Vagina (tissue), 2 donors: ENCODE data around the gene TGM1. TPM values are rescaled to one million over a fixed set of nuclear protein-coding genes. Genes with fewer than 3 reads are reported as not detected.

ENCODE experiments used
- DNase-seq, 2 donors: peaks; one replicate each; pipeline ENCODE4 v3.0.0-alpha.2; 2017; ENCODE audit errors: extremely low spot score in 2 of 2
- H3K27ac ChIP-seq: fragments of 200-600 bp; sonication (generic); one replicate; pipeline ENCODE4 v1.5.1; 2019
- H3K27me3 ChIP-seq: fragments of 200-600 bp; sonication (generic); one replicate; pipeline ENCODE4 v1.5.1; 2019
- H3K36me3 ChIP-seq, 2 donors: fragments of 200-600 bp; sonication (generic); one replicate each; pipeline ENCODE4 v1.5.1; 2017 to 2019
- H3K4me1 ChIP-seq: fragments of 200-600 bp; sonication (generic); one replicate; pipeline ENCODE4 v1.5.1; 2019
- H3K4me3 ChIP-seq, 2 donors: fragments of 200-600 bp; sonication (generic); 1 replicate in 1 of 2; 2 replicates in 1 of 2; pipeline ENCODE4 v1.5.1; 2016 to 2019
- H3K9me3 ChIP-seq: fragments of 200-600 bp; sonication (generic); one replicate; pipeline ENCODE4 v1.5.1; 2019
- POLR2A ChIP-seq, 2 donors: fragments of 450-650 bp; IDR thresholded peaks; one replicate each; pipeline ENCODE4 v1.6.1; 2017; ENCODE audit warnings: antibody characterized with exemption in 2 of 2, mild to moderate bottlenecking in 2 of 2, moderate library complexity in 2 of 2
- POLR2AphosphoS5 ChIP-seq, 2 donors: sonication (generic); formaldehyde crosslinking; IDR thresholded peaks; one replicate each; pipeline ENCODE4 v1.9.0; 2017; ENCODE audit warnings: antibody characterized with exemption in 2 of 2, mild to moderate bottlenecking in 2 of 2, low read depth in 1 of 2; ENCODE audit not compliant: insufficient read depth in 1 of 2
- intact Hi-C: fragments of 100-400 bp; cut with DNase I; formaldehyde crosslinking; loops from one replicate; pipeline ENCODE4 v1.15.1; 2023
- total RNA-seq: library from RNA; depleted of rRNA; stranded (reverse); fragments of >200 nt; gene quantifications from one replicate; pipeline ENCODE4 v1.2.3, GENCODE V29; 2016
- TF ChIP-seq, protein P1 (sequence below), 3 experiments: fragments of 450-650 bp in 2 of 3; fragments of 200-600 bp in 1 of 3; sonication (generic) in 1 of 3; IDR thresholded peaks; one replicate each; pipeline ENCODE4 v1.5.1; 2017 to 2019; ENCODE audit warnings: antibody characterized with exemption in 3 of 3, mild to moderate bottlenecking in 2 of 3, moderate library complexity in 2 of 3

TGM1 gene
- total RNA-seq, 1 donor from 2014 or later: 269 TPM

DNA sequence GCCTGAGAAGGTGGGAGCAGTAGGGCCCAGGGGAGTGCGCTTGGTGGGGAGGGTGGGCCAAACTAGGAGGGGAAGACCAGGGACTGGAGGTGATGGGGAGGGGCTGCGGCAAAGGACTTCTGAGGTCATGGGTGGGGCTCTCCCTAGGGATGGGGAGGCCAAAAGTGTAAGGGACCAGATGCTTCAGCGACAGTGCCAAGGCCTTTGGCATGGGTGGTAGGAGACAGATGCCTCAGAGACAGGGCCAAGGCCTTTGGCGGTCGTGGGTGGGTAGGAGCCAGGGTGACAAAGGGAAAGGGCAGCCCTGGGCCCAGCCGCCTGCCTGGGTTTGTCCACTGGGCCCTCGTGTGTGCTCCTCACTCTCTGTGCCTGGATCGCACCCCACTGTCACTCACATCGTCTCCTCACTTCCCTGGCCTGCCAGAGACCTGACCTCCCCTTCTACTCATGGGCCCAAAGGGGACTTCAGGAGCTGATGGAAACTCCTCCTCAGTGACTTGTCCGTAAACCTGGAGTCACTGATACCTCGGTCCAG is 21.6 kb upstream of the TGM1 start:
- no peak overlapping the region for H3K27ac ChIP-seq
- no peaks in the 10 kb centered on the region for H3K27me3 ChIP-seq
- intact Hi-C loops: no loop called here
- DNase-seq: no peak
- H3K9me3 ChIP-seq: no peaks in the 10 kb centered on the region
- H3K4me3 ChIP-seq: no peak overlapping the region
- H3K36me3 ChIP-seq: peaks cover 0 to under 1% of the 10 kb centered on the region in 2 donors
- TF ChIP-seq, protein P1, sequence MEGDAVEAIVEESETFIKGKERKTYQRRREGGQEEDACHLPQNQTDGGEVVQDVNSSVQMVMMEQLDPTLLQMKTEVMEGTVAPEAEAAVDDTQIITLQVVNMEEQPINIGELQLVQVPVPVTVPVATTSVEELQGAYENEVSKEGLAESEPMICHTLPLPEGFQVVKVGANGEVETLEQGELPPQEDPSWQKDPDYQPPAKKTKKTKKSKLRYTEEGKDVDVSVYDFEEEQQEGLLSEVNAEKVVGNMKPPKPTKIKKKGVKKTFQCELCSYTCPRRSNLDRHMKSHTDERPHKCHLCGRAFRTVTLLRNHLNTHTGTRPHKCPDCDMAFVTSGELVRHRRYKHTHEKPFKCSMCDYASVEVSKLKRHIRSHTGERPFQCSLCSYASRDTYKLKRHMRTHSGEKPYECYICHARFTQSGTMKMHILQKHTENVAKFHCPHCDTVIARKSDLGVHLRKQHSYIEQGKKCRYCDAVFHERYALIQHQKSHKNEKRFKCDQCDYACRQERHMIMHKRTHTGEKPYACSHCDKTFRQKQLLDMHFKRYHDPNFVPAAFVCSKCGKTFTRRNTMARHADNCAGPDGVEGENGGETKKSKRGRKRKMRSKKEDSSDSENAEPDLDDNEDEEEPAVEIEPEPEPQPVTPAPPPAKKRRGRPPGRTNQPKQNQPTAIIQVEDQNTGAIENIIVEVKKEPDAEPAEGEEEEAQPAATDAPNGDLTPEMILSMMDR (IDR thresholded peaks at IDR 0.05): no peak
- no peak for TF ChIP-seq POLR2AphosphoS5 (IDR thresholded peaks at IDR 0.05; ENCODE audit: insufficient read depth in 1 of 2, low read depth in 1 of 2)
- no peak for TF ChIP-seq POLR2A (IDR thresholded peaks at IDR 0.05)
- peaks cover 6% of the 10 kb centered on the region for H3K4me1 ChIP-seq

DNA sequence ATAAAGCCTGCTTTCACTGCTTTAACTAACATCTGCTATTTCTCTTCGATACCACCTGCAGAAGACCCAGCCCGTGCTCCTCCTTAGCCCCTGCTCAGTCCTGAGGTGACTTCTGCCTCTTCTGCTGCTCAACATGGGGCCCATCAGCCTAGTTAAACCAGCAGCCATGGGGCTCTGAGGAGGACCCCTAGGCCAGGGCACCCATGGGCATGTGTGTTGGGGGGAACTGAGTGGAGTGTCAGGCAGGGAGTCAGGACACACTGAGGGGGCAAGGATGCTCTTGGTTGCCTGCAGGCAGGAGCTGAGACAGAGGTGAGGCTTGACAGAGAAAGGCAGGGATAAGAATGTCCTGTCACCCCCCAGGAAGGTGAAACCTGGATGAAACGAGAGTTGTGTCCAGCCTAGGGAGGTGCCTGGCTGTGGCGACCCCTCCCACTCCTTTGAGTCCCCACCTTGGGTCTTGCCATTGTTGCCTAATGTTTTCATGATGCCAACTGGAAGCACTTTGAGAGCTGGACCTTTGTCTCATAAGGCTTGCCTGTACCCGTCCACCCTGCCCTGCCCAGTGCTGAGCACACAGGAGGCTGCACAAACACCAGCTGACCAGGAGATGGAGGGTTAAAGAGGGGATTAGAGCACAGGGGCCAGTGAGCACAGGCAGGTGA is 21.0 kb upstream of the TGM1 start:
- H3K4me1 ChIP-seq: peaks cover 11% of the 10 kb centered on the region
- no peaks in the 10 kb centered on the region for H3K27me3 ChIP-seq
- H3K36me3 ChIP-seq: no peaks in the 10 kb centered on the region
- intact Hi-C loops: no loop called here
- DNase-seq: no peak
- H3K9me3 ChIP-seq: no peaks in the 10 kb centered on the region
- TF ChIP-seq, protein P1 (IDR thresholded peaks at IDR 0.05): no peak
- no peak for TF ChIP-seq POLR2AphosphoS5 (IDR thresholded peaks at IDR 0.05; ENCODE audit: insufficient read depth in 1 of 2, low read depth in 1 of 2)
- TF ChIP-seq POLR2A (IDR thresholded peaks at IDR 0.05): no peak
- H3K27ac ChIP-seq: no peak overlapping the region
- H3K4me3 ChIP-seq: no peak overlapping the region

DNA sequence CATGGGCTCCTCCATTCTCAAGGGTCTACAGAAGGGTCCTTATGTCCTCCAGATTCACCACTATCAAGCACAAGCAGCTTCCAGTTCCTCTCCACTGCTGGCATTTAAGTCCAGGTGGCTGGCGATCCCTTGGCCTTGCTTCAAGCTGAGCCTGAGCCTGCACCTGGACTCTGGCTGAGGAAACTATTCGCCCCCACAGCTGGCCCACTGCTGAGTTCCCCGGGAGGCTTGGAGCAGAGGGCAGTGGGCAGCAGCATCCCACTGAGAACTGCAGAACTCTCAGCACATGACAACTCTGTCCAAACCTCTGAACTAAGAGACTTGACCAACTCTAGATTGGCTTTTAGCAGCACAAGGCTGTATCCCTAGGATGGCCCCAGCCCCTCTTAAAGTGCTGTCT is 19.8 kb upstream of the TGM1 start:
- intact Hi-C loops: no loop called here
- Histone ChIP-seq H3K27me3 (no peaks in the 10 kb centered on the region), H3K4me1 (peaks cover 13% of the 10 kb centered on the region), H3K27ac (no peak overlapping the region), H3K36me3 (no peaks in the 10 kb centered on the region), H3K9me3 (no peaks in the 10 kb centered on the region), H3K4me3 (no peak overlapping the region)
- no peak for DNase-seq
- no peak for TF ChIP-seq POLR2A (IDR thresholded peaks at IDR 0.05)

DNA sequence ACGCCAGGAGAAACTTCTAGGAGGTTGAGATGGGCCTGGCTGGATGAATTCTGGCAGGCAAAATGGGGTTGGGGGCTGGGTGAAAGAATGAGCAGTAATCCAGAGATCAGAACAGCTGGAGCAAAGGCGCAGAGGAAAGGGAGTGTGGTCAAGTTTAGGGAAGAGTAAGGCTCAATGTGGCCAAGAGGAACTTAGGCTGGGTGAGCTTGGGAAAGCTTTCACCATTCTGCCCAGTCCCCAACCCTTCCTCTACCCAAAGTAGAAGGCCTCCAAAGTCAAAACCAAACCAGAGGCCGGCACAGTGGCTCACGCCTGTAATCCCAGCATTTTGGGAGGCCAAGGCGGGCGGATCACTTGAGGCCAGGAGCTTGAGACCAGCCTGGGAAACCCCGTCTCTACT is 18.7 kb upstream of the TGM1 start:
- H3K4me3 ChIP-seq: no peak overlapping the region
- TF ChIP-seq, protein P1 (IDR thresholded peaks at IDR 0.05): no peak
- no peak for TF ChIP-seq POLR2A (IDR thresholded peaks at IDR 0.05)
- TF ChIP-seq POLR2AphosphoS5 (IDR thresholded peaks at IDR 0.05; ENCODE audit: insufficient read depth in 1 of 2, low read depth in 1 of 2): no peak
- no peaks in the 10 kb centered on the region for H3K36me3 ChIP-seq
- H3K27ac ChIP-seq: no peak overlapping the region
- H3K27me3 ChIP-seq: no peaks in the 10 kb centered on the region
- H3K9me3 ChIP-seq: no peaks in the 10 kb centered on the region
- no peak for DNase-seq
- peaks cover 13% of the 10 kb centered on the region for H3K4me1 ChIP-seq
- intact Hi-C loops: no loop called here

DNA sequence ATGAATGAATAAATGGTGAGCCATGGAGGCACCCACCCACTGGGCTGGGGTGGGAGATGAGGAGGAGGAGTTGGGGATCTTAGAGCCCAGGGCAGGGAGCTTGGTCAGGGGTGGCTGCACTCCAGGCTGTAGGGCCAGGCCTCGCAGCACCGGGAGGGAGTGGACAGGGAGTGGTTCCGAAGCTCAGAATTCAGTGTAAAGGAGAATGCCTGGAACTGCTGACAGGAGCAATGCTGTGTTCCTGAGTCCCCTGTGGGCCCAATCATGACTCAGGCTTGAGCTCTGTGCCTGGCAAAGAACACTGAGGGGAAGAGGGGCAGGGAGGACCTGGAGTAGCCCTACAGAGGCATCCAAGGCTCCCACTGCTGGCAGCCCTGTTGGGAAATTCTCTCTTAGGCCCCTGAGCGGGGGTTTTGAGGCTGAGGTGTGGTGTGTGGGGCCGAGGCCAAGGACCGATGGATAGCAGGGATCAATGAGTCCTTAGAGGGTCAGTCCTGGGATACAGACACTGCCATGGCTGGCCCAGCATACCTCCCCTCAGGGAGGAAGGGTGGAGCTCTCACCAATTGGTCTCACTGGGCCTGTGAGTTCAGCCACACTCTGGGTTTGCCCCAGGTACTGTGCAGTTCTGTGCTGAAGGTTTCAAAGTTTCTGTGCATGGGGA is 18.0 kb upstream of the TGM1 start:
- DNase-seq: no peak
- peaks cover 10% of the 10 kb centered on the region for H3K4me1 ChIP-seq
- H3K4me3 ChIP-seq: no peak overlapping the region
- intact Hi-C loops: no loop called here
- TF ChIP-seq POLR2A (IDR thresholded peaks at IDR 0.05) (no peak), POLR2AphosphoS5 (IDR thresholded peaks at IDR 0.05; ENCODE audit: insufficient read depth in 1 of 2, low read depth in 1 of 2) (no peak)
- TF ChIP-seq, protein P1 (IDR thresholded peaks at IDR 0.05): no peak
- H3K36me3 ChIP-seq: no peaks in the 10 kb centered on the region
- no peaks in the 10 kb centered on the region for H3K9me3 ChIP-seq
- no peaks in the 10 kb centered on the region for H3K27me3 ChIP-seq
- no peak overlapping the region for H3K27ac ChIP-seq
